Measurements from ENCODE around the gene NR4A1. TPM values are rescaled to one million over a fixed set of nuclear protein-coding genes. Genes with fewer than 3 reads are reported as not detected.

NR4A1 gene
- total RNA-seq, 2 donors from 2014 or later = 85.1 to 125 TPM

GRCh38 chr12:52023976-52024688 is 27.1 kb upstream of the NR4A1 start:
- WGBS = 27% methylated on average over 20 of the region's 20 CpGs
- H3K4me1 ChIP-seq (replicated peaks) = no peaks in the 10 kb centered on the region
- no peaks in the 10 kb centered on the region for H3K9me3 ChIP-seq
- intact Hi-C loops (cut with DNase I) = no loop called here
- peak overlapping the region; percentile 57 to 89 for H3K27ac ChIP-seq
- no peak for DNase-seq (ENCODE audit: low spot score)
- no peaks in the 10 kb centered on the region for H3K36me3 ChIP-seq
- no peaks in the 10 kb centered on the region for H3K27me3 ChIP-seq (replicated peaks; ENCODE audit: insufficient read depth)
- no peak for TF ChIP-seq POLR2A (IDR thresholded peaks at IDR 0.05)
- peak in 1 of 4 experiments; percentile 10 for TF ChIP-seq CTCF (IDR thresholded peaks at IDR 0.05)
- peak overlapping the region; percentile 42 to 44 for H3K4me3 ChIP-seq

DNA sequence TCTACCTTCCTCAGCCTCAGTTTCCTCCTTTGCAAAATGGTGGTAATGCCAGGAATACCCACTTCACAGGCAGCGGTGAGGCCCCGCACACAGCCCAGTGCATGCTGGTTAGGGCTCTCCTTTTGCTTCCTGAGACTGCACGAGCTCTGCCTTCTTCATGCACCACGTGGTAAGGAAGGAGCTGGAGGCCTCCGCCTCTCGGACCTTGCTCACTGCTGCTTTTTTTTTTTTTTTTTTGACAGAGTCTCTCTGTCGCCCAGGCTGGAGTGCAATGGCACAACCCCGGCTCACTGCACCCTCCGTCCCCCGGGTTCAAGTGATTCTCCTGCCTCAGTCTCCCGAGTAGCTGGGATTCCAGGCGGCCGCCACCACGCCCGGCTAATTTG is 26.4 kb upstream of the NR4A1 start:
- intact Hi-C loops (cut with DNase I) = loop anchor here (1.0 kb wide), 1 partner anchor 58 kb away; no protein-coding TSS in a partner anchor

DNA sequence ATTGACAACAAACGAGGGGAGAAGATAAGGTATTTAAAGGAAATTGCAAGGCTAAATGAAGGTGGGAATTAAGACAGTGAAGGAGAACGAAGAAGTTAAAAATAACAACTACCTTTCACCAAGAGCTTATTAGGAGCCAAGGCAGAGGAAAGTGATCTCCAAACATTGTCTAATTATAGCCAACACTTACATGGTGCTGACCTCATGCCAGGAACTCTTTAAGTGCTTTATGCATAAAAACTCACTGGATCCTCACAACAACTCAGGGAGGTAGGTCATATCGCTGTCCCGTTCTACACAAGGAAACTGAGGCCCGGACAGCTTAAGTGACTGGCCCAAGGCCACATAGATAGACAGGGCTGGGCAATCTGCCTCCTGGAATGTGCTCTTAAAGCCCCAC is 25.0 kb upstream of the NR4A1 start:
- no peaks in the 10 kb centered on the region for H3K4me1 ChIP-seq (replicated peaks)
- H3K4me3 ChIP-seq = no peak overlapping the region
- intact Hi-C loops (cut with DNase I) = no loop called here
- WGBS = 43% methylated on average over 5 of the region's 5 CpGs
- H3K27ac ChIP-seq = peak overlapping the region; percentile 89
- H3K27me3 ChIP-seq (replicated peaks; ENCODE audit: insufficient read depth) = no peaks in the 10 kb centered on the region
- H3K36me3 ChIP-seq = no peaks in the 10 kb centered on the region
- H3K9me3 ChIP-seq = no peaks in the 10 kb centered on the region
- TF ChIP-seq CTCF (IDR thresholded peaks at IDR 0.05) (no peak), POLR2A (IDR thresholded peaks at IDR 0.05) (no peak), POLR2AphosphoS5 (IDR thresholded peaks at IDR 0.05) (no peak)
- DNase-seq (ENCODE audit: low spot score) = no peak

More for the DNA sequence above, 26.4 kb upstream of the NR4A1 start:
- H3K9me3 ChIP-seq = no peaks in the 10 kb centered on the region
- no peaks in the 10 kb centered on the region for H3K36me3 ChIP-seq
- H3K4me1 ChIP-seq (replicated peaks) = no peaks in the 10 kb centered on the region
- H3K27ac ChIP-seq = peak overlapping the region; percentile 89
- DNase-seq (ENCODE audit: low spot score) = no peak
- H3K27me3 ChIP-seq (replicated peaks; ENCODE audit: insufficient read depth) = no peaks in the 10 kb centered on the region
- H3K4me3 ChIP-seq = no peak overlapping the region
- TF ChIP-seq POLR2A (IDR thresholded peaks at IDR 0.05) = no peak
- TF ChIP-seq CTCF (IDR thresholded peaks at IDR 0.05) = no peak
- no peak for TF ChIP-seq POLR2AphosphoS5 (IDR thresholded peaks at IDR 0.05)
- 88% methylated on average over 15 of the region's 15 CpGs for WGBS

- intact Hi-C loops (cut with DNase I) = no loop called here
- TF ChIP-seq POLR2AphosphoS5 (IDR thresholded peaks at IDR 0.05) (no peak), POLR2A (IDR thresholded peaks at IDR 0.05) (no peak), CTCF (IDR thresholded peaks at IDR 0.05) (no peak)
- 77% methylated on average over 12 of the region's 12 CpGs for WGBS
- Histone ChIP-seq H3K27ac (peak overlapping the region; percentile 89), H3K27me3 (replicated peaks; ENCODE audit: insufficient read depth) (no peaks in the 10 kb centered on the region), H3K9me3 (no peaks in the 10 kb centered on the region), H3K4me3 (no peak overlapping the region), H3K36me3 (no peaks in the 10 kb centered on the region), H3K4me1 (replicated peaks) (peaks cover 3% of the 10 kb centered on the region)
- no peak for DNase-seq (ENCODE audit: low spot score)
Observed at GRCh38 chr12:52027085-52027843, 24.0 kb upstream of the NR4A1 start.

All from prostate gland (tissue), 2 donors.